Kidney (tissue), 14 donors: ENCODE results near the gene RAB4B. TPM values are rescaled to one million over a fixed set of nuclear protein-coding genes. Genes with fewer than 3 reads are reported as not detected.

Source experiments
- DNase-seq, 5 donors: peaks; one replicate each; pipeline ENCODE4 v3.0.0-alpha.2; 2013 to 2020
- FAIRE-seq: peaks from 2 replicates; lab custom pipeline; 2012; peaks lifted over from hg19 to GRCh38; lab: Jason Lieb, UNC
- H3K27ac ChIP-seq, 2 donors: one replicate each; pipeline ENCODE4 v1.7.0; 2013; ENCODE audit warnings: low read depth in 2 of 2, low read length in 2 of 2, inconsistent platforms in 1 of 2
- H3K27me3 ChIP-seq: one replicate; pipeline ENCODE4 v1.7.1; 2013; ENCODE audit warnings: low read length, inconsistent platforms; ENCODE audit not compliant: control insufficient read depth, insufficient read depth
- H3K36me3 ChIP-seq, 3 donors: one replicate each; pipeline versions ENCODE4 v1.7.0 to v1.7.1; 2013; ENCODE audit warnings: low read length in 3 of 3, control low read depth in 1 of 3, inconsistent platforms in 1 of 3; ENCODE audit not compliant: insufficient read depth in 3 of 3, control insufficient read depth in 2 of 3
- H3K4me1 ChIP-seq, 3 donors: one replicate each; pipeline versions ENCODE4 v1.7.0 to v1.7.1; 2013; ENCODE audit warnings: low read length in 3 of 3, inconsistent platforms in 1 of 3, low read depth in 1 of 3; ENCODE audit not compliant: control insufficient read depth in 2 of 3, insufficient read depth in 2 of 3
- H3K4me3 ChIP-seq, 3 donors: one replicate each; pipeline versions ENCODE4 v1.7.0 to v1.8.1; 2013; ENCODE audit warnings: low read length in 3 of 3, control low read depth in 1 of 3, inconsistent platforms in 1 of 3
- H3K9ac ChIP-seq, 3 donors: one replicate each; pipeline versions ENCODE4 v1.7.0 to v1.7.1; 2013; ENCODE audit warnings: low read length in 3 of 3, control low read depth in 1 of 3, inconsistent platforms in 1 of 3
- H3K9me3 ChIP-seq, 3 donors: one replicate each; pipeline versions ENCODE4 v1.7.0 to v1.7.1; 2013; ENCODE audit warnings: low read length in 3 of 3, control low read depth in 1 of 3, inconsistent platforms in 1 of 3; ENCODE audit not compliant: control insufficient read depth in 2 of 3, insufficient read depth in 1 of 3
- CTCF ChIP-seq: IDR thresholded peaks from 3 replicates; pipeline ENCODE4 v1.5.1; 2012; ENCODE audit warnings: mild to moderate bottlenecking, moderate library complexity, borderline replicate concordance; ENCODE audit not compliant: insufficient read depth; ENCODE audit errors: extremely low read depth
- intact Hi-C: fragments of 100-400 bp; cut with DNase I; formaldehyde crosslinking; loops from one replicate; pipeline ENCODE4 v1.11.1; 2022
- polyA plus RNA-seq: library from polyadenylated mRNA; stranded (reverse); fragments of 350-450 nt; fragmentation: Illumina TruSeq; extraction: RNeasy Lipid Tissue Mini Kit (QIAGEN cat#74804); gene quantifications from one replicate; pipeline ENCODE4 v1.2.3, GENCODE V29; 2014; ENCODE audit warnings: low read depth, low replicate concordance; ENCODE audit not compliant: insufficient read depth
- total RNA-seq: library from RNA; stranded (reverse); fragmentation: NEBNext Ultra II Directional; extraction: Animal tissue kit (Norgen Biotek cat#: 25700); gene quantifications from one replicate; pipeline ENCODE4 v1.2.1, GENCODE V29; 2021
- donor health status: control.
- donor health status: control.
- donor health status: control.
- donor health status: control.
- donor health status: control.
- donor health status: DM: yes; HTN: yes; CAD: no.
- donor health status: Normal renal cell carcinoma (clear cell type).

Gene RAB4B
- total and polyA plus RNA-seq, 2 donors from 2014 or later, result 42.1 to 61.7 TPM

GRCh38 chr19:40755791-40756190, 22.3 kb upstream of the RAB4B start:
- intact Hi-C loops, result no loop called here
- peaks cover 3 to 13% (median 6%) of the 10 kb centered on the region in 3 donors for H3K4me1 ChIP-seq
- H3K27ac ChIP-seq, result no peak overlapping the region
- H3K4me3 ChIP-seq, result no peak overlapping the region
- no peak overlapping the region for H3K9ac ChIP-seq
- H3K9me3 ChIP-seq, result no peaks in the 10 kb centered on the region
- H3K27me3 ChIP-seq, result no peaks in the 10 kb centered on the region
- peaks cover 6 to 28% (median 21%) of the 10 kb centered on the region in 3 donors for H3K36me3 ChIP-seq
- TF ChIP-seq CTCF, result no peak
- no peak for FAIRE-seq
- no peak for DNase-seq

- TF ChIP-seq CTCF, result no peak
- intact Hi-C loops, result no loop called here
- Histone ChIP-seq H3K9ac (no peak overlapping the region), H3K36me3 (peaks cover 8 to 34% (median 21%) of the 10 kb centered on the region in 3 donors), H3K4me1 (peaks cover 3 to 13% (median 6%) of the 10 kb centered on the region in 3 donors), H3K4me3 (no peak overlapping the region), H3K27ac (no peak overlapping the region), H3K27me3 (no peaks in the 10 kb centered on the region), H3K9me3 (no peaks in the 10 kb centered on the region)
- no peak for DNase-seq
- FAIRE-seq, result no peak
Observed at GRCh38 chr19:40756502-40757110, 21.4 kb upstream of the RAB4B start.

- Histone ChIP-seq H3K27ac (no peak overlapping the region), H3K4me1 (peaks cover 0 to 13% (median 3%) of the 10 kb centered on the region in 3 donors), H3K36me3 (peaks cover 17 to 51% (median 34%) of the 10 kb centered on the region in 3 donors), H3K27me3 (no peaks in the 10 kb centered on the region), H3K9ac (no peak overlapping the region), H3K4me3 (no peak overlapping the region), H3K9me3 (no peaks in the 10 kb centered on the region)
- FAIRE-seq (no peak), DNase-seq (no peak)
- no peak for TF ChIP-seq CTCF
- intact Hi-C loops, result no loop called here
Observed at GRCh38 chr19:40758491-40758890, 19.6 kb upstream of the RAB4B start.

GRCh38 chr19:40759352-40759751, 18.7 kb upstream of the RAB4B start:
- Histone ChIP-seq H3K27ac (no peak overlapping the region), H3K4me1 (peaks cover 0 to 12% (median 2%) of the 10 kb centered on the region in 3 donors), H3K36me3 (peaks cover 17 to 59% (median 43%) of the 10 kb centered on the region in 3 donors), H3K9ac (no peak overlapping the region), H3K9me3 (no peaks in the 10 kb centered on the region), H3K4me3 (no peak overlapping the region), H3K27me3 (no peaks in the 10 kb centered on the region)
- DNase-seq (no peak), FAIRE-seq (no peak)
- intact Hi-C loops, result no loop called here
- TF ChIP-seq CTCF, result no peak
